Neuronal stem cell (in vitro differentiated cells): ENCODE data around the gene PDZRN4.
"Not testable (repeated sequence)": the region's sequence is repeated elsewhere in the genome, so short reads cannot be mapped to it uniquely, and the experiment has no call there.

Experiments
- DNase-seq: peaks from one replicate; pipeline ENCODE4 v3.0.0-alpha.2; 2013; ENCODE audit warnings: low spot score
- H2AFZ ChIP-seq: one replicate; pipeline ENCODE4 v1.6.1; 2013; ENCODE audit warnings: mild to moderate bottlenecking, low read length, inconsistent platforms
- H2AK5ac ChIP-seq: 2 replicates; pipeline ENCODE4 v1.6.1; 2013; ENCODE audit warnings: low read depth, mild to moderate bottlenecking, inconsistent platforms, low read length, moderate library complexity, mixed read lengths
- H2BK120ac ChIP-seq: 2 replicates; pipeline ENCODE4 v1.6.1; 2013; ENCODE audit warnings: low read depth, mild to moderate bottlenecking, inconsistent platforms, low read length, moderate library complexity, mixed read lengths
- H2BK12ac ChIP-seq: one replicate; pipeline ENCODE4 v1.6.1; 2013; ENCODE audit warnings: low read length, inconsistent platforms
- H2BK15ac ChIP-seq: 2 replicates; pipeline ENCODE4 v1.6.1; 2013; ENCODE audit warnings: mild to moderate bottlenecking, low read length, inconsistent platforms, mixed read lengths
- H2BK5ac ChIP-seq: one replicate; pipeline ENCODE4 v1.6.1; 2013; ENCODE audit warnings: inconsistent platforms, mild to moderate bottlenecking, low read length, moderate library complexity
- H3K14ac ChIP-seq: one replicate; pipeline ENCODE4 v1.6.1; 2013; ENCODE audit warnings: low read length, inconsistent platforms
- H3K18ac ChIP-seq: 2 replicates; pipeline ENCODE4 v1.6.1; 2013; ENCODE audit warnings: low read length, inconsistent platforms
- H3K23ac ChIP-seq: 2 replicates; pipeline ENCODE4 v1.6.1; 2013; ENCODE audit warnings: low read depth, mild to moderate bottlenecking, mixed read lengths, low read length, inconsistent platforms; ENCODE audit not compliant: poor library complexity
- H3K27ac ChIP-seq: replicated peaks from 3 replicates; pipeline ENCODE4 v1.5.1; 2013; ENCODE audit warnings: low read length, inconsistent platforms
- H3K27me3 ChIP-seq, 3 experiments: 2 replicates each; pipeline ENCODE4 v1.6.1; 2013; ENCODE audit warnings: low read length in 3 of 3, mild to moderate bottlenecking in 2 of 3, inconsistent platforms in 1 of 3, low read depth in 1 of 3, mixed read lengths in 1 of 3, moderate library complexity in 1 of 3; ENCODE audit not compliant: control insufficient read depth in 3 of 3, insufficient read depth in 3 of 3
- H3K36me3 ChIP-seq, 2 donors: replicated peaks in 1 of 2; 2 replicates each; pipeline ENCODE4 v1.6.1; 2013; ENCODE audit warnings: low read length in 2 of 2; ENCODE audit not compliant: control insufficient read depth in 2 of 2, insufficient read depth in 2 of 2
- H3K4ac ChIP-seq: 2 replicates; pipeline ENCODE4 v1.6.1; 2013; ENCODE audit warnings: inconsistent platforms, mild to moderate bottlenecking, low read length, moderate library complexity
- H3K4me1 ChIP-seq, 2 donors: 1 replicate in 1 of 2; 2 replicates in 1 of 2; pipeline ENCODE4 v1.6.1; 2013; ENCODE audit warnings: low read length in 2 of 2, low read depth in 1 of 2; ENCODE audit not compliant: control insufficient read depth in 2 of 2, insufficient read depth in 1 of 2
- H3K4me2 ChIP-seq: one replicate; pipeline ENCODE4 v1.6.1; 2013; ENCODE audit warnings: mild to moderate bottlenecking, low read length, inconsistent platforms; ENCODE audit not compliant: insufficient read depth, poor library complexity, severe bottlenecking
- H3K4me3 ChIP-seq, 2 donors: 2 replicates each; pipeline ENCODE4 v1.5.1; 2013; ENCODE audit warnings: low read length in 2 of 2, mild to moderate bottlenecking in 2 of 2, inconsistent platforms in 1 of 2, moderate library complexity in 1 of 2
- H3K79me1 ChIP-seq: one replicate; pipeline ENCODE4 v1.6.1; 2013; ENCODE audit warnings: low read depth, mild to moderate bottlenecking, inconsistent platforms, low read length, moderate library complexity
- H3K9ac ChIP-seq: one replicate; pipeline ENCODE4 v1.6.1; 2013; ENCODE audit warnings: mild to moderate bottlenecking, low read depth, low read length, inconsistent platforms; ENCODE audit not compliant: poor library complexity
- H3K9me3 ChIP-seq, 2 donors: replicated peaks in 1 of 2; 2 replicates each; pipeline versions ENCODE3 to v1.6.1; 2013; ENCODE audit warnings: low read length in 2 of 2, mild to moderate bottlenecking in 2 of 2, inconsistent platforms in 1 of 2, low read depth in 1 of 2, mixed read lengths in 1 of 2, moderate library complexity in 1 of 2; ENCODE audit not compliant: control insufficient read depth in 2 of 2, insufficient read depth in 1 of 2
- H4K8ac ChIP-seq: one replicate; pipeline ENCODE4 v1.6.1; 2013; ENCODE audit warnings: low read depth, mild to moderate bottlenecking, inconsistent platforms, low read length, moderate library complexity
- H4K91ac ChIP-seq: one replicate; pipeline ENCODE4 v1.6.1; 2013; ENCODE audit warnings: low read length, low read depth, mild to moderate bottlenecking, inconsistent platforms; ENCODE audit not compliant: poor library complexity
- WGBS, 2 donors: extraction: QIAGEN DNeasy Blood & Tissue Kit; methylation state at CpG; one replicate each; pipeline ENCODE4 v1.1.7; 2013; ENCODE audit warnings: missing lambda C conversion rate in 2 of 2, mixed read lengths in 1 of 2; ENCODE audit not compliant: insufficient read length in 2 of 2, insufficient replicate concordance in 1 of 2; ENCODE audit errors: extremely low coverage in 2 of 2; 5-methylcytosine and 5-hydroxymethylcytosine counted together

PDZRN4 gene

DNA sequence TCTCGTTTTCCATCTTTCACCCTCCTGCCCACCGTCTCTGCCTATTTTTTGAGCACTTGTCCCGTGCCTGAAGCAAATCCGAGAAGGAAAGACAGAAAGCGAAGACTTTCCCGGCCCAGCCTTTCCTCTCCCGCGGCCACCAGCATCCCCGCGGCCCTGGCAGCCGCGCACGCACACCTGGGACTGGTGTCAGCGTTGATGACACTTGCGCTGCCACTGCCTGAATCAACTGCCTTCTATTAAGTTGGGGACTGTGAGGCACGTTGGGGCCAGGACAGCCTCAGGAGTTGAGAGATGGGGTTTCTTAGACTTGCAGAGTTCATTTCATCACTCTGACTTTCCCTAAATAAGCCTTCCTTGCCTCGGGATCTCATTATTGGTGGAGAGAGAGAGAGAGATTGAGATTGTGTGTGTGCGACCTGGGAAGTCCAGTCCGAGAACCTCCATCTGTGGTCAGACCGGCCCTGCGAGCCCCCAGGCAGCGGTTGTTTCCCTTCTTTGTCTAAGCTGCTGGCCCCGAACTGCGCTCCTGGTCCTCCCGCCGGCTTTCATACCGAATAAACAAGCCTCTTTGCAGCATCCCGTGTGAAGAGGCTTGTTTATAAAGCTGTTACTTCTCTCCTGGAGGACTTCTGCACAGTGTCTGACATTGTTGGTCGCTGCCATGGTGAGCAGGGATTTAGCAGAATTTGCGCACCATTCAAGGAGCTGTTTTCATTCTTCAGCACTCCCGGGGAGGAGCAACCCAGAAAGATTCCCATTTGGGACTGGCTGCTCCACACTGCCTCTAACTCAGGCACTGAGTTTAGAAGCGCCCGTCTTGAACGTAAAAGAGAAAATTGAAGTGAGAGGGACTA is 1.5 kb downstream of the PDZRN4 start:
- Histone ChIP-seq H4K8ac (no peak overlapping the region), H3K4ac (no peak overlapping the region), H3K23ac (no peak overlapping the region), H3K4me2 (peak overlapping the region; percentile 55), H3K4me3 (peak overlapping the region in 1 of 2 donors; percentile 74), H4K91ac (no peak overlapping the region), H3K18ac (no peak overlapping the region), H3K27ac (no peak overlapping the region), H3K27me3 (peaks cover 6 to 71% (median 34%) of the 10 kb centered on the region in 3 experiments), H2AK5ac (no peak overlapping the region), H3K79me1 (no peaks in the 10 kb centered on the region), H3K36me3 (no peaks in the 10 kb centered on the region), H3K14ac (no peak overlapping the region), H2BK12ac (no peak overlapping the region), H2BK15ac (no peak overlapping the region), H2BK120ac (no peak overlapping the region), H2BK5ac (no peak overlapping the region), H3K9me3 (no peaks in the 10 kb centered on the region), H3K9ac (no peak overlapping the region), H3K4me1 (peaks cover 0 to 6% of the 10 kb centered on the region in 2 donors), H2AFZ (peak overlapping the region; percentile 79)
- DNase-seq = peak; percentile 20
- no CpG with 5 or more reads among the region's 34 CpGs for WGBS, 2 donors

- no peak for DNase-seq
- no CpG with 5 or more reads among the region's 5 CpGs for WGBS, 2 donors
- no peak overlapping the region for H3K4me3 ChIP-seq
Measured at GRCh38 chr12:41190338-41190737, 2.2 kb downstream of the PDZRN4 start.

GRCh38 chr12:41191549-41191948 is 3.4 kb downstream of the PDZRN4 start:
- H3K18ac ChIP-seq, H3K4me3 ChIP-seq, H3K4me2 ChIP-seq, H2BK12ac ChIP-seq, H3K23ac ChIP-seq, H2AFZ ChIP-seq, H3K4ac ChIP-seq, H3K79me1 ChIP-seq, H4K91ac ChIP-seq, H3K14ac ChIP-seq, DNase-seq, H3K4me1 ChIP-seq, H2BK120ac ChIP-seq, H3K9me3 ChIP-seq, H2BK15ac ChIP-seq, H3K9ac ChIP-seq, H4K8ac ChIP-seq, H3K27ac ChIP-seq, H2AK5ac ChIP-seq, H3K36me3 ChIP-seq, H2BK5ac ChIP-seq: not testable (repeated sequence)
- WGBS, 2 donors = no CpG with 5 or more reads among the region's 3 CpGs
- H3K27me3 ChIP-seq = peaks cover 6 to 60% (median 34%) of the 10 kb centered on the region in 3 experiments

More at GRCh38 chr12:41190338-41190737, 2.2 kb downstream of the PDZRN4 start:
- Histone ChIP-seq H2BK120ac (no peak overlapping the region), H3K36me3 (no peaks in the 10 kb centered on the region), H3K9me3 (no peaks in the 10 kb centered on the region), H3K18ac (no peak overlapping the region), H2BK5ac (no peak overlapping the region), H3K27me3 (peaks cover 6 to 71% (median 34%) of the 10 kb centered on the region in 3 experiments), H4K8ac (no peak overlapping the region), H3K79me1 (no peaks in the 10 kb centered on the region), H3K4ac (no peak overlapping the region), H2AFZ (peak overlapping the region; percentile 79), H3K23ac (no peak overlapping the region), H3K9ac (no peak overlapping the region), H2BK15ac (no peak overlapping the region), H2AK5ac (no peak overlapping the region), H2BK12ac (no peak overlapping the region), H3K4me1 (peaks cover 0 to 6% of the 10 kb centered on the region in 2 donors), H3K14ac (no peak overlapping the region), H3K4me2 (no peak overlapping the region), H4K91ac (no peak overlapping the region), H3K27ac (no peak overlapping the region)

- no peaks in the 10 kb centered on the region for H3K9me3 ChIP-seq
- peaks cover 4 to 42% (median 20%) of the 10 kb centered on the region in 3 experiments for H3K27me3 ChIP-seq
- H3K4me2 ChIP-seq = no peak overlapping the region
- no peaks in the 10 kb centered on the region for H3K36me3 ChIP-seq
- no peak overlapping the region for H2AK5ac ChIP-seq
- no peak overlapping the region for H2AFZ ChIP-seq
- H2BK12ac ChIP-seq = no peak overlapping the region
- no peak overlapping the region for H2BK120ac ChIP-seq
- no peak overlapping the region for H2BK5ac ChIP-seq
- no peak overlapping the region for H3K4me3 ChIP-seq
- H3K18ac ChIP-seq = no peak overlapping the region
- DNase-seq = no peak
- no CpG with 5 or more reads among the region's 1 CpG for WGBS, 2 donors
- H3K4me1 ChIP-seq = peaks cover 0 to 5% of the 10 kb centered on the region in 2 donors
- no peaks in the 10 kb centered on the region for H3K79me1 ChIP-seq
- no peak overlapping the region for H2BK15ac ChIP-seq
- no peak overlapping the region for H4K8ac ChIP-seq
- no peak overlapping the region for H3K27ac ChIP-seq
- no peak overlapping the region for H3K14ac ChIP-seq
- H3K4ac ChIP-seq = no peak overlapping the region
- H3K9ac ChIP-seq = no peak overlapping the region
- no peak overlapping the region for H3K23ac ChIP-seq
- H4K91ac ChIP-seq = no peak overlapping the region
Measured at GRCh38 chr12:41193311-41193710, 5.2 kb downstream of the PDZRN4 start.
